MCF 10A (cell line): ENCODE results near the gene HBZ. TPM values are rescaled to one million over a fixed set of nuclear protein-coding genes. Genes with fewer than 3 reads are reported as not detected.

Experiments
- BruUV-seq: library from RNA; stranded (reverse); fragments of 400-500 nt; replicated peaks from 2 replicates; lab custom pipeline; 2021; lab: Mats Ljungman, UMichigan
- CTCF ChIA-PET: fragments of 300-600 bp; sonication (Branson Sonifier 250); formaldehyde crosslinking; extraction: SDS; loops from one replicate; lab custom pipeline; 2021; ENCODE audit warnings: antibody characterized with exemption, inconsistent platforms; lab: Yijun Ruan, JAX
- POLR2A ChIA-PET: fragments of 300-600, 350-650 bp; sonication (Branson Sonifier 250); formaldehyde crosslinking; extraction: SDS; loops from one replicate; lab custom pipeline; 2020; ENCODE audit warnings: antibody characterized with exemption, inconsistent platforms; lab: Yijun Ruan, JAX
- DNase-seq: peaks from one replicate; pipeline ENCODE4 v3.0.0-alpha.2; 2018; ENCODE audit not compliant: unreplicated experiment
- H3K27ac Mint-ChIP-seq: one replicate; pipeline ENCODE4 v1.8.0; 2022; ENCODE audit warnings: mild to moderate bottlenecking, low read depth, mixed read lengths; ENCODE audit not compliant: unreplicated experiment
- H3K27me3 Mint-ChIP-seq: one replicate; pipeline ENCODE4 v1.8.0; 2022; ENCODE audit warnings: mixed read lengths; ENCODE audit not compliant: insufficient read depth, unreplicated experiment
- H3K36me3 Mint-ChIP-seq: one replicate; pipeline ENCODE4 v1.8.0; 2022; ENCODE audit warnings: mild to moderate bottlenecking, moderate library complexity, mixed read lengths; ENCODE audit not compliant: insufficient read depth, unreplicated experiment
- H3K4me1 Mint-ChIP-seq: one replicate; pipeline ENCODE4 v1.8.0; 2022; ENCODE audit warnings: mixed read lengths; ENCODE audit not compliant: insufficient read depth, unreplicated experiment
- H3K4me3 Mint-ChIP-seq: one replicate; pipeline ENCODE4 v1.8.0; 2022; ENCODE audit warnings: mild to moderate bottlenecking, moderate library complexity, mixed read lengths; ENCODE audit not compliant: unreplicated experiment
- H3K9me3 Mint-ChIP-seq: one replicate; pipeline ENCODE4 v1.8.0; 2022; ENCODE audit warnings: mixed read lengths; ENCODE audit not compliant: unreplicated experiment
- CTCF ChIP-seq: fragments of 200-600 bp; IDR thresholded peaks from one replicate; pipeline ENCODE4 v1.8.0; 2022; ENCODE audit warnings: antibody characterized with exemption, mild to moderate bottlenecking; ENCODE audit not compliant: unreplicated experiment
- intact Hi-C: fragments of 100-400 bp; cut with micrococcal nuclease; formaldehyde crosslinking; loops from 2 replicates; pipeline ENCODE4 v1.14.1; 2022
- total RNA-seq: library from RNA; stranded (reverse); gene quantifications from 2 replicates; pipeline ENCODE4 v1.2.3, GENCODE V29; 2022

The HBZ gene
- total RNA-seq, 1 experiment from 2014 or later: not detected

GRCh38 chr16:117379-118365, 34.8 kb upstream of the HBZ start:
- no TSS peak for BruUV-seq
- Mint-ChIP-seq H3K9me3 (no peaks in the 10 kb centered on the region), H3K36me3 (peaks cover 45% of the 10 kb centered on the region), H3K27ac (no peak overlapping the region), H3K4me1 (peaks cover 13% of the 10 kb centered on the region), H3K4me3 (no peak overlapping the region), H3K27me3 (no peaks in the 10 kb centered on the region)
- POLR2A ChIA-PET: interaction anchor here (0.7 to 1.0 kb wide), 4 partner anchors 9 to 52 kb away, joined by 3 to 6 read pairs (median 3); no protein-coding TSS in a partner anchor
- TF ChIP-seq CTCF: peak; percentile 69
- DNase-seq: peak; percentile 69
- CTCF ChIA-PET: interaction anchor here (0.6 to 2.7 kb wide), 21 partner anchors 9 to 769 kb away, joined by 3 to 20 read pairs (median 5); no protein-coding TSS in a partner anchor
- intact Hi-C loops: no loop called here

- intact Hi-C loops: no loop called here
- ChIA-PET POLR2A (interaction anchor here (1.2 kb wide), 1 partner anchor 17 kb away, joined by 4 read pairs; no protein-coding TSS in a partner anchor), CTCF (interaction anchor here (0.7 to 2.7 kb wide), 8 partner anchors 12 to 768 kb away, joined by 3 to 20 read pairs (median 9); no protein-coding TSS in a partner anchor)
- Mint-ChIP-seq H3K9me3 (no peaks in the 10 kb centered on the region), H3K27me3 (no peaks in the 10 kb centered on the region), H3K4me3 (no peak overlapping the region), H3K36me3 (peaks cover 57% of the 10 kb centered on the region), H3K4me1 (peaks cover 7% of the 10 kb centered on the region), H3K27ac (no peak overlapping the region)
- BruUV-seq: no TSS peak
- DNase-seq: no peak
- TF ChIP-seq CTCF: no peak
These were observed 33.6 kb upstream of the HBZ start for GRCh38 chr16:118857-119256.

- H3K4me1 Mint-ChIP-seq: peaks cover 3% of the 10 kb centered on the region
- TF ChIP-seq CTCF: no peak
- intact Hi-C loops: no loop called here
These were observed 33.1 kb upstream of the HBZ start for GRCh38 chr16:119295-119694.

More at GRCh38 chr16:119295-119694, 33.1 kb upstream of the HBZ start:
- Mint-ChIP-seq H3K36me3 (peaks cover 58% of the 10 kb centered on the region), H3K27ac (no peak overlapping the region), H3K27me3 (no peaks in the 10 kb centered on the region), H3K9me3 (no peaks in the 10 kb centered on the region), H3K4me3 (no peak overlapping the region)
- POLR2A ChIA-PET: interaction anchor here (1.2 kb wide), 1 partner anchor 17 kb away, joined by 4 read pairs; no protein-coding TSS in a partner anchor
- BruUV-seq: no TSS peak
- CTCF ChIA-PET: interaction anchor here (1.7 to 2.1 kb wide), 2 partner anchors 12 to 243 kb away, joined by 5 to 8 read pairs; no protein-coding TSS in a partner anchor
- no peak for DNase-seq
